Measurements from ENCODE around the gene FBXO11. TPM values are rescaled to one million over a fixed set of nuclear protein-coding genes. Genes with fewer than 3 reads are reported as not detected.

The FBXO11 gene
- total RNA-seq, 2 experiments from 2014 or later: 38.2 to 41.1 TPM

Other genes starting within 250 kb of the FBXO11 start
- 100 to 1,000 TPM; 131 to 140 TPM for gene MSH6, start 123.4 kb downstream of the FBXO11 start, total RNA-seq

Data from activated CD4-positive, alpha-beta memory T cell treated with anti-CD3 and anti-CD28 coated beads for 36 hours (primary cell).